Upper lobe of left lung (tissue), 6 donors: ENCODE results near the gene GPR153. TPM values are rescaled to one million over a fixed set of nuclear protein-coding genes. Genes with fewer than 3 reads are reported as not detected.

Source experiments
- ATAC-seq, 2 donors: fragments of 200-7000 bp; cut with Tn5 transposase; one replicate each; pipeline ENCODE4 v1.9.1; 2022; ENCODE audit warnings: mild to moderate bottlenecking in 2 of 2, moderate library complexity in 2 of 2; ENCODE audit not compliant: low FRiP score in 2 of 2
- DNase-seq, 2 donors: peaks; one replicate each; pipeline ENCODE4 v3.0.0-alpha.2; 2019 to 2020
- H3K27ac ChIP-seq, 4 donors: fragments of 200-600 bp; sonication (generic); one replicate each; pipeline ENCODE4 v1.5.1; 2016 to 2019
- H3K27me3 ChIP-seq, 4 donors: fragments of 200-600 bp; sonication (generic); one replicate each; pipeline ENCODE4 v1.5.1; 2017 to 2019
- H3K36me3 ChIP-seq, 4 donors: fragments of 200-600 bp; sonication (generic); one replicate each; pipeline ENCODE4 v1.5.1; 2016 to 2019
- H3K4me1 ChIP-seq, 4 donors: fragments of 200-600 bp; sonication (generic); one replicate each; pipeline ENCODE4 v1.5.1; 2018 to 2019
- H3K4me3 ChIP-seq, 4 donors: fragments of 200-600 bp; sonication (generic); one replicate each; pipeline ENCODE4 v1.5.1; 2017 to 2019; ENCODE audit warnings: mild to moderate bottlenecking in 2 of 4, moderate library complexity in 1 of 4
- H3K9me3 ChIP-seq, 4 donors: fragments of 200-600 bp; sonication (generic); one replicate each; pipeline ENCODE4 v1.5.1; 2018 to 2019
- EP300 ChIP-seq, 4 donors: sonication (generic); formaldehyde crosslinking; IDR thresholded peaks; one replicate each; pipeline ENCODE4 v1.5.1; 2017; ENCODE audit warnings: antibody characterized with exemption in 4 of 4, control low read depth in 2 of 4
- POLR2A ChIP-seq, 4 donors: fragments of 450-650 bp; IDR thresholded peaks; one replicate each; pipeline ENCODE4 v1.5.1; 2016 to 2017; ENCODE audit warnings: antibody characterized with exemption in 4 of 4, mild to moderate bottlenecking in 2 of 4
- POLR2AphosphoS5 ChIP-seq, 2 donors: sonication (generic); formaldehyde crosslinking; IDR thresholded peaks; one replicate each; pipeline ENCODE4 v1.5.1; 2017; ENCODE audit warnings: antibody characterized with exemption in 2 of 2
- WGBS, 2 donors: methylation state at CpG; one replicate each; pipeline ENCODE4 v1.1.5; 2017 to 2018; 5-methylcytosine and 5-hydroxymethylcytosine counted together
- total RNA-seq, 6 donors: library from RNA; depleted of rRNA in 4 of 6; stranded (reverse); fragments of >200 nt in 4 of 6; gene quantifications; one replicate each; pipeline versions ENCODE4 v1.1.0 to v1.2.1, GENCODE V29; 2016 to 2021
- TF ChIP-seq, protein P1 (sequence below), 6 experiments: fragments of 450-650 bp in 4 of 6; fragments of 200-600 bp in 2 of 6; sonication (generic) in 2 of 6; IDR thresholded peaks; one replicate each; pipeline ENCODE4 v1.5.1; 2016 to 2019; ENCODE audit warnings: antibody characterized with exemption in 6 of 6
- donor health status: DM: no; HTN: no; CAD: no; lungs with moderate emphysema.
- donor health status: DM: no; HTN: yes; CAD: no; lungs with severe emphysema.

Gene GPR153
- total RNA-seq, 6 donors from 2014 or later, result 2.4 to 25.7 (median 12.5) TPM

DNA sequence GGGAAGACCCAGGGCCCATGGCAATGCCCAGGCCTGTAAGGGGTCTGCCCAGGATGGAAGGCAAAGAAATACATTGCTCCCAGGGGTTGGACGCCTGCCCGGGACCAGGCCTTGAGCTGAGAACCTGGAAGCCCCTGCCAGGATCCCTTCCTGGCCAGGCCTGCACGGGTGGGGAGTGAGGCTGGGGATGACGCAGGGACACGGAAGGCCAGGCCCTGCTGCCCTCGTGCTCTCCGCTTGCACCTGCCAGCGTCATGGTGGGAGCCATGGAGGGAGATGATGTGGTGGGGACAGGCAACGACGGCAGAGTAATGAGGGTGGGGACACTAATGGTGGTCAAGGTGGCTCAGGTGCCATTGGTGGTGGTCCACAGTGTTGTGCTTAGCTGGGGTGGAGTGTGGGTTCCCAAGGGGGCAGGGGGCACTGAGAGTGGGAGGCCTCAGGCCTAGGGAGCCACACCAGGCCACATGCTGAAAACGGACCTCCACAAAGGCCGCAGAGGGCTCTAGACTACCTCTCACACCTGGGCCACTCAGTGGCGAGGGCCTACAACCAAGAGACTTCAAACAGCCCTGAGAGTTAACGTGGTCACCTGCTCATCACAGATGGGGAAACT lies 12.6 kb downstream of the GPR153 start:
- peaks cover 0 to 52% (median 29%) of the 10 kb centered on the region in 4 donors for H3K27me3 ChIP-seq
- no peak for ATAC-seq
- H3K9me3 ChIP-seq, result no peaks in the 10 kb centered on the region
- TF ChIP-seq, protein P1, sequence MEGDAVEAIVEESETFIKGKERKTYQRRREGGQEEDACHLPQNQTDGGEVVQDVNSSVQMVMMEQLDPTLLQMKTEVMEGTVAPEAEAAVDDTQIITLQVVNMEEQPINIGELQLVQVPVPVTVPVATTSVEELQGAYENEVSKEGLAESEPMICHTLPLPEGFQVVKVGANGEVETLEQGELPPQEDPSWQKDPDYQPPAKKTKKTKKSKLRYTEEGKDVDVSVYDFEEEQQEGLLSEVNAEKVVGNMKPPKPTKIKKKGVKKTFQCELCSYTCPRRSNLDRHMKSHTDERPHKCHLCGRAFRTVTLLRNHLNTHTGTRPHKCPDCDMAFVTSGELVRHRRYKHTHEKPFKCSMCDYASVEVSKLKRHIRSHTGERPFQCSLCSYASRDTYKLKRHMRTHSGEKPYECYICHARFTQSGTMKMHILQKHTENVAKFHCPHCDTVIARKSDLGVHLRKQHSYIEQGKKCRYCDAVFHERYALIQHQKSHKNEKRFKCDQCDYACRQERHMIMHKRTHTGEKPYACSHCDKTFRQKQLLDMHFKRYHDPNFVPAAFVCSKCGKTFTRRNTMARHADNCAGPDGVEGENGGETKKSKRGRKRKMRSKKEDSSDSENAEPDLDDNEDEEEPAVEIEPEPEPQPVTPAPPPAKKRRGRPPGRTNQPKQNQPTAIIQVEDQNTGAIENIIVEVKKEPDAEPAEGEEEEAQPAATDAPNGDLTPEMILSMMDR (IDR thresholded peaks at IDR 0.05), result no peak
- H3K4me1 ChIP-seq, result peaks cover 10 to 39% (median 27%) of the 10 kb centered on the region in 4 donors
- DNase-seq, result peak in 1 of 2 donors; percentile 52
- WGBS, 2 donors, result 75 to 76% methylated on average over 10 to 14 of the region's 14 CpGs
- H3K4me3 ChIP-seq, result no peak overlapping the region
- H3K27ac ChIP-seq, result no peak overlapping the region
- H3K36me3 ChIP-seq, result peaks cover 0 to under 1% (median 0%) of the 10 kb centered on the region in 4 donors

GRCh38 chr1:6247651-6248050 lies 13.2 kb downstream of the GPR153 start:
- Histone ChIP-seq H3K4me3 (no peak overlapping the region), H3K4me1 (peaks cover 10 to 42% (median 28%) of the 10 kb centered on the region in 4 donors), H3K36me3 (no peaks in the 10 kb centered on the region), H3K27ac (no peak overlapping the region), H3K9me3 (no peaks in the 10 kb centered on the region), H3K27me3 (peaks cover 0 to 58% (median 34%) of the 10 kb centered on the region in 4 donors)
- 74 to 75% methylated on average over 5 of the region's 5 CpGs for WGBS, 2 donors
- ATAC-seq (no peak), DNase-seq (peak in 1 of 2 donors; percentile 69)
- TF ChIP-seq POLR2AphosphoS5 (IDR thresholded peaks at IDR 0.05), result no peak
- TF ChIP-seq, protein P1 (IDR thresholded peaks at IDR 0.05), result no peak
- no peak for TF ChIP-seq EP300 (IDR thresholded peaks at IDR 0.05)
- TF ChIP-seq POLR2A (IDR thresholded peaks at IDR 0.05), result no peak

DNA sequence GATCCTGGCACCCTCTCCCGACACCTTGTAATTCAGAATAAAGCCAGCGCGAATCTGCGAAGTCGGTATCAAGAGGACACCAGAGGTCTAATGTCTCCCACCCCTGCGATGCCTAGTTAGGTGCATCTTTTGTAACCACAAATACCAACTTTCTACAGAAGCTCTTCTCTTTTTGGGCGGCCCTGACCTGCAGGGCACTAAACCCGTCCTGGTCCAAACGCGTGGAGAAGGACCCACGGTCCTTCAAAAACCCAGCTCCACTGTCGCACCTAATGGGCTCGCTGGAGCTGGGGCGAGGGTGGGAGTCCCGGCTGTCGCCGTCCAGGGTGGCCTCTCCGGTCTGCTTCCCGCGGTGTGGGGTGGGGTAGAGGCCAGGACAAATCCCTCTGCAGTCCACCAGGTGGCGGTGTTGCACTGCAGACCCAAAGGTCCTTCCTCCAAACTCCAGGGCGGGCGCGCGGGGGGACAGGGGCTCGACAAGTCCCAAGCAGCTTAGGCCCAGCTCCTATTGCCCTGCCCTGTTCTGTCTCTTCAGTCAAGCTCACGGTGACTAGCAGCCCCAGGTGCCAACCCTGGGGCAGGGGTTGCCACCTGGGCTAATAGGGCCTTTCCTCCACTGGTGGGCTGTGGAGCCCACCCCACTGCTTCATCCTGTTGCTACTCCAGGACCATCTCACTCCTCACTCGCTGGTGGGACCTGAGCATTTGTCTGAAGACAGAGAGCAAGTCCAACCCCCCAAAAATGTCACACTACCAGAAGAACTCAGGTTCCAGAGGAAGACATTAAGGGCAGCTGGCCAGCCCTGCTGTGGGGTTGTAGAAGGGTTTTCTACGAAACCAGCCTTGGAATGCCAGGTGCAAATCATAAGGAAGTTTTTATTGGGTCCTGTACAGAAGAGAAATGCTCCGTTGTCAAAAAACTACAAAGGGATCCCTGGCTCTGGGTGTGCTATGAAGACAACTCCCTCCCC lies 14.1 kb downstream of the GPR153 start:
- Histone ChIP-seq H3K27me3 (peaks cover 1 to 67% (median 41%) of the 10 kb centered on the region in 4 donors), H3K27ac (no peak overlapping the region), H3K4me1 (peaks cover 17 to 51% (median 35%) of the 10 kb centered on the region in 4 donors), H3K4me3 (no peak overlapping the region), H3K36me3 (no peaks in the 10 kb centered on the region), H3K9me3 (no peaks in the 10 kb centered on the region)
- ATAC-seq (peak; percentile 80 to 82), DNase-seq (peak; percentile 74 to 90)
- no peak for TF ChIP-seq POLR2A (IDR thresholded peaks at IDR 0.05)
- TF ChIP-seq, protein P1 (IDR thresholded peaks at IDR 0.05), result peak; percentile 93 to 98 (median 96)
- no peak for TF ChIP-seq EP300 (IDR thresholded peaks at IDR 0.05)
- no peak for TF ChIP-seq POLR2AphosphoS5 (IDR thresholded peaks at IDR 0.05)
- WGBS, 2 donors, result 7 to 25% methylated on average over 12 to 30 of the region's 30 CpGs

GRCh38 chr1:6245869-6246496 lies 14.9 kb downstream of the GPR153 start:
- Histone ChIP-seq H3K9me3 (no peaks in the 10 kb centered on the region), H3K27me3 (peaks cover 1 to 75% (median 48%) of the 10 kb centered on the region in 4 donors), H3K27ac (no peak overlapping the region), H3K4me1 (peaks cover 21 to 55% (median 38%) of the 10 kb centered on the region in 4 donors), H3K4me3 (no peak overlapping the region), H3K36me3 (no peaks in the 10 kb centered on the region)
- ATAC-seq (peak in 1 of 2 donors; percentile 27), DNase-seq (peak in 1 of 2 donors; percentile 89)
- WGBS, 2 donors, result 4 to 11% methylated on average over 9 to 24 of the region's 49 CpGs
- TF ChIP-seq POLR2AphosphoS5 (IDR thresholded peaks at IDR 0.05) (no peak), POLR2A (IDR thresholded peaks at IDR 0.05) (no peak), EP300 (IDR thresholded peaks at IDR 0.05) (no peak)
- TF ChIP-seq, protein P1 (IDR thresholded peaks at IDR 0.05), result no peak
